Stomach (tissue), 9 donors: ENCODE data around the gene RPL10A. TPM values are rescaled to one million over a fixed set of nuclear protein-coding genes. Genes with fewer than 3 reads are reported as not detected.

Experiments used
- DNase-seq, 2 donors: peaks; one replicate each; pipeline versions ENCODE4 v3.0.0 to v3.0.0-alpha.2; 2013 to 2019
- H3K27ac ChIP-seq, 5 donors: fragments of 200-600 bp in 4 of 5; sonication (generic) in 4 of 5; one replicate each; pipeline ENCODE4 v1.5.1; 2013 to 2019; ENCODE audit warnings: mild to moderate bottlenecking in 1 of 5, moderate library complexity in 1 of 5
- H3K27me3 ChIP-seq, 3 donors: fragments of 200-600 bp; sonication (generic); one replicate each; pipeline ENCODE4 v1.5.1; 2017 to 2019; ENCODE audit warnings: mixed run types in 1 of 3
- H3K36me3 ChIP-seq, 4 donors: fragments of 200-600 bp; sonication (generic); 1 replicate in 3 of 4; 2 replicates in 1 of 4; pipeline ENCODE4 v1.5.1; 2016 to 2019
- H3K4me1 ChIP-seq, 4 donors: fragments of 200-600 bp; sonication (generic); one replicate each; pipeline ENCODE4 v1.5.1; 2016 to 2019
- H3K4me3 ChIP-seq, 4 donors: fragments of 200-600 bp; sonication (generic) in 3 of 4; one replicate each; pipeline ENCODE4 v1.5.1; 2016 to 2019; ENCODE audit warnings: mild to moderate bottlenecking in 1 of 4
- H3K9me3 ChIP-seq, 4 donors: fragments of 200-600 bp; sonication (generic); one replicate each; pipeline ENCODE4 v1.5.1; 2016 to 2019
- CTCF ChIP-seq, 7 experiments: fragments of 450-650 bp in 4 of 7; fragments of 200-600 bp in 3 of 7; sonication (generic) in 3 of 7; IDR thresholded peaks; one replicate each; pipeline ENCODE4 v1.5.1; 2016 to 2019; ENCODE audit warnings: antibody characterized with exemption in 7 of 7, control low read depth in 2 of 7, mild to moderate bottlenecking in 1 of 7
- EP300 ChIP-seq: sonication (generic); formaldehyde crosslinking; IDR thresholded peaks from one replicate; pipeline ENCODE4 v1.6.1; 2017; ENCODE audit warnings: antibody characterized with exemption
- POLR2A ChIP-seq, 4 donors: fragments of 450-650 bp; IDR thresholded peaks; one replicate each; pipeline ENCODE4 v1.6.1; 2016; ENCODE audit warnings: antibody characterized with exemption in 4 of 4, control low read depth in 2 of 4, mild to moderate bottlenecking in 1 of 4, moderate library complexity in 1 of 4
- POLR2AphosphoS5 ChIP-seq, 3 donors: sonication (generic); formaldehyde crosslinking; IDR thresholded peaks; one replicate each; pipeline ENCODE4 v1.6.1; 2016; ENCODE audit warnings: antibody characterized with exemption in 3 of 3
- WGBS, 5 donors: extraction: QIAGEN DNeasy Blood & Tissue Kit in 3 of 5; methylation state at CpG; one replicate each; pipeline versions ENCODE4 v1.1.5 to v1.1.7; 2013 to 2018; 5-methylcytosine and 5-hydroxymethylcytosine counted together
- intact Hi-C: fragments of 100-400 bp; cut with DNase I; formaldehyde crosslinking; loops from one replicate; pipeline ENCODE4 v1.15.1; 2023; ENCODE audit warnings: low total_unique reads
- polyA plus RNA-seq, 3 donors: library from polyadenylated mRNA; stranded (reverse); fragments of 200-250 nt; gene quantifications; one replicate each; pipeline ENCODE4 v1.2.3, GENCODE V29; 2013
- small RNA-seq, 4 donors: library from RNA; depleted of rRNA; stranded (forward); fragments of <200 nt; gene quantifications; one replicate each; pipeline ENCODE3, GENCODE V24; 2016
- total RNA-seq, 5 donors: library from RNA; depleted of rRNA; stranded (reverse); fragments of >200 nt; gene quantifications; one replicate each; pipeline versions ENCODE4 v1.1.0 to v1.2.3, GENCODE V29; 2014 to 2016
- donor health status: healthy with polysubstance abuse.
- donor health status: Bipolar disorder and iron deficiency.
- donor health status: healthy.

RPL10A gene
- total and polyA plus RNA-seq, 8 donors: 584 to 2,710 (median 1,962) TPM

- intact Hi-C loops: loop anchor here (10.0 kb wide), 1 partner anchor 55 kb away; no protein-coding TSS in a partner anchor
- no peak overlapping the region for H3K4me3 ChIP-seq
- DNase-seq: no peak
- H3K27ac ChIP-seq: no peak overlapping the region
- H3K4me1 ChIP-seq: peaks cover 0 to 13% (median 6%) of the 10 kb centered on the region in 4 donors
- 86 to 92% (median 89%) methylated on average over 9 of the region's 9 CpGs for WGBS, 5 donors
- H3K27me3 ChIP-seq: no peaks in the 10 kb centered on the region
- TF ChIP-seq POLR2A (IDR thresholded peaks at IDR 0.05) (no peak), CTCF (IDR thresholded peaks at IDR 0.05) (no peak), POLR2AphosphoS5 (IDR thresholded peaks at IDR 0.05) (no peak), EP300 (no peak)
- no peaks in the 10 kb centered on the region for H3K9me3 ChIP-seq
- H3K36me3 ChIP-seq: no peaks in the 10 kb centered on the region
These were observed 51.3 kb downstream of the RPL10A start for GRCh38 chr6:35519313-35520015.

Small RNA genes lying within 50 kb of the gene (small RNA-seq; reads per million reads assigned to genes)
- 0 reads per million in 4 donors for gene MIR7111

Other genes with a start within 250 kb of the RPL10A start
- 10 to 100 TPM; 15.1 to 92.0 (median 38.2) TPM for gene ZNF76, start 208.7 kb upstream of the RPL10A start, total RNA-seq
- gene ZNF76, start 208.7 kb upstream of the RPL10A start, polyA plus RNA-seq: 10 to 100 TPM; 19.4 to 23.8 (median 23.2) TPM
- gene DEF6, start 170.6 kb upstream of the RPL10A start, total RNA-seq: 10 to 100 TPM in 4 of 5 donors, 1 to 10 TPM in 1; 4.9 to 35.3 (median 14.9) TPM
- 10 to 100 TPM; 15.2 to 32.8 (median 17.7) TPM for gene DEF6, start 170.6 kb upstream of the RPL10A start, polyA plus RNA-seq
- gene PPARD, start 125.8 kb upstream of the RPL10A start, total RNA-seq: 10 to 100 TPM in 3 of 5 donors, 1 to 10 TPM in 2; 2.6 to 34.6 (median 10.5) TPM
- gene PPARD, start 125.8 kb upstream of the RPL10A start, polyA plus RNA-seq: 10 to 100 TPM; 13.8 to 33.1 (median 22.0) TPM
- 1 to 10 TPM; 1.3 to 8.3 (median 3.5) TPM for gene FANCE, start 16.1 kb upstream of the RPL10A start, total RNA-seq
- 1 to 10 TPM; 3.1 to 4.9 (median 3.2) TPM for gene FANCE, start 16.1 kb upstream of the RPL10A start, polyA plus RNA-seq
- gene TEAD3, start 28.7 kb downstream of the RPL10A start, total RNA-seq: 10 to 100 TPM; 13.0 to 49.1 (median 19.1) TPM
- gene TEAD3, start 28.7 kb downstream of the RPL10A start, polyA plus RNA-seq: 10 to 100 TPM; 18.4 to 31.0 (median 18.6) TPM
- not detected for gene TULP1, start 44.5 kb downstream of the RPL10A start, total RNA-seq
- gene TULP1, start 44.5 kb downstream of the RPL10A start, polyA plus RNA-seq: under 1 TPM in 1 of 3 donors, not detected in 2; 0.05 TPM
- 100 to 1,000 TPM in 4 of 5 donors, 10 to 100 TPM in 1; 68.1 to 209 (median 168) TPM for gene FKBP5, start 220.5 kb downstream of the RPL10A start, total RNA-seq
- gene FKBP5, start 220.5 kb downstream of the RPL10A start, polyA plus RNA-seq: 10 to 100 TPM; 89.2 to 97.2 (median 91.1) TPM